Gastroesophageal sphincter (tissue), 4 donors: ENCODE results near the gene DGLUCY. TPM values are rescaled to one million over a fixed set of nuclear protein-coding genes. Genes with fewer than 3 reads are reported as not detected.
"Not testable (repeated sequence)": the region's sequence is repeated elsewhere in the genome, so short reads cannot be mapped to it uniquely, and the experiment has no call there.

Experiments used
- ATAC-seq: fragments of 150-250 bp; one replicate; pipeline ENCODE4 v1.9.1; 2016; ENCODE audit warnings: mild to moderate bottlenecking, moderate library complexity
- H3K27ac ChIP-seq, 4 donors: fragments of 200-600 bp; sonication (generic) in 3 of 4; 1 replicate in 3 of 4; 2 replicates in 1 of 4; pipeline ENCODE4 v1.5.1; 2016 to 2019
- H3K27me3 ChIP-seq: fragments of 200-600 bp; sonication (generic); one replicate; pipeline ENCODE4 v1.5.1; 2019
- H3K36me3 ChIP-seq, 2 donors: fragments of 200-600 bp; sonication (generic); one replicate each; pipeline ENCODE4 v1.5.1; 2019; ENCODE audit warnings: control low read depth in 1 of 2
- H3K4me1 ChIP-seq, 3 donors: fragments of 200-600 bp; sonication (generic); 1 replicate in 2 of 3; 2 replicates in 1 of 3; pipeline ENCODE4 v1.5.1; 2016 to 2019; ENCODE audit warnings: control low read depth in 2 of 3
- H3K4me3 ChIP-seq, 2 donors: fragments of 200-600 bp; sonication (generic); one replicate each; pipeline ENCODE4 v1.5.1; 2019; ENCODE audit warnings: mild to moderate bottlenecking in 1 of 2, moderate library complexity in 1 of 2
- H3K9me3 ChIP-seq, 3 donors: fragments of 200-600 bp; sonication (generic); one replicate each; pipeline ENCODE4 v1.5.1; 2017 to 2019; ENCODE audit warnings: control low read depth in 2 of 3
- EP300 ChIP-seq: sonication (generic); formaldehyde crosslinking; IDR thresholded peaks from one replicate; pipeline ENCODE4 v1.6.1; 2017; ENCODE audit warnings: antibody characterized with exemption, mild to moderate bottlenecking
- POLR2A ChIP-seq, 2 donors: fragments of 450-650 bp; IDR thresholded peaks; one replicate each; pipeline ENCODE4 v1.6.1; 2017; ENCODE audit warnings: antibody characterized with exemption in 2 of 2, mild to moderate bottlenecking in 2 of 2, moderate library complexity in 1 of 2
- POLR2AphosphoS5 ChIP-seq: sonication (generic); formaldehyde crosslinking; IDR thresholded peaks from one replicate; pipeline ENCODE4 v1.6.1; 2017; ENCODE audit warnings: antibody characterized with exemption
- WGBS, 2 donors: methylation state at CpG; one replicate each; pipeline ENCODE4 v1.1.5; 2018; ENCODE audit warnings: low coverage in 1 of 2; 5-methylcytosine and 5-hydroxymethylcytosine counted together
- total RNA-seq, 4 donors: library from RNA; depleted of rRNA; stranded (reverse); fragments of >200 nt; gene quantifications; one replicate each; pipeline ENCODE4 v1.1.0, GENCODE V29; 2016
- TF ChIP-seq, protein P1 (sequence below), 4 experiments: fragments of 200-600 bp in 2 of 4; fragments of 450-650 bp in 2 of 4; sonication (generic) in 1 of 4; IDR thresholded peaks; one replicate each; pipeline ENCODE4 v1.5.1; 2017 to 2019; ENCODE audit warnings: antibody characterized with exemption in 4 of 4, mild to moderate bottlenecking in 2 of 4, moderate library complexity in 2 of 4

DGLUCY gene
- total RNA-seq, 4 donors from 2014 or later = 52.8 to 118 (median 77.3) TPM

DNA sequence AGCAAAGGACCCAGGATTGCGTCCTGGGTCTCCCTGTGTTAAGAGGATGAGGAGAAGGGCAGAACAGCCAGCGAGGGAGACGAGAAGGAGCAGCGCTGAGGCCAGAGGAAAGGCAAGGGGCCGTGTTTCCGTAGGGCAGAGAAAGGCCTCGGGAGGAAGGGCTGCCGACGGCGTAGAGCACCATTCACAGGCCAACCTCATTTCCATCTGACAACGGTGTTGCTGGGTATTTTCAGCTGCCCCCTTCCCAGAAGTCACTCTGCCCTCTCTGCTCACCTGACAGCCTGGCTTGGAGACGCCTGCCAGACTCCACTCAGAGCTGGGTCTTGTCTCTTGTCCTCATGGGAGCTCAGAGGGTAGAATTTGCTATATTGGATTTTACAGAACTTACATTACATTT lies 79.2 kb downstream of the DGLUCY start:
- TF ChIP-seq EP300 = no peak
- H3K27me3 ChIP-seq = no peaks in the 10 kb centered on the region
- H3K36me3 ChIP-seq = peaks cover 0 to 95% of the 10 kb centered on the region in 2 donors
- ATAC-seq = no peak
- no peak overlapping the region for H3K4me3 ChIP-seq
- WGBS, 2 donors = 85 to 92% methylated on average over 8 to 12 of the region's 12 CpGs
- H3K27ac ChIP-seq = no peak overlapping the region
- H3K4me1 ChIP-seq = no peaks in the 10 kb centered on the region
- no peaks in the 10 kb centered on the region for H3K9me3 ChIP-seq

DNA sequence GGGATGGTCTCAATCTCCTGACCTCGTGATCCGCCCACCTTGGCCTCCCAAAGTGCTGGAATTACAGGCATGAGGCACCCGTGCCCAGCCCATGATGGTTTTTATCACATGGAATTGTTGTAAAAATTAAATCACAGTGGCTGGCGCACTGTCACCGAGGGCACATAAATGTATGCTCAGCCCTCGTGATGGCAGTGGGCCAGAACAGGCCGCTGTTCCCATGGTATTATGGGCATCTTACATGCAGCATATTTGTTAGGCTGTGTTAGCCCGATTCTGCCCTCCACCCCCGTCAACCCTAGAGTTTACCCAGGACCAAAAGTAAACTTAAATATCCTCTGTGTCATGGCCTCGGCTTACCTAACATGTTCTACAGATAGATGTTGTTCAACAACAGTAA lies 82.0 kb downstream of the DGLUCY start:
- Histone ChIP-seq H3K36me3 (peaks cover 0 to 97% of the 10 kb centered on the region in 2 donors), H3K4me1 (no peaks in the 10 kb centered on the region), H3K9me3 (no peaks in the 10 kb centered on the region), H3K27me3 (no peaks in the 10 kb centered on the region), H3K27ac (no peak overlapping the region), H3K4me3 (no peak overlapping the region)
- 98 to 100% methylated on average over 3 to 5 of the region's 10 CpGs for WGBS, 2 donors
- no peak for ATAC-seq
- TF ChIP-seq EP300 = no peak
- no peak for TF ChIP-seq POLR2AphosphoS5
- TF ChIP-seq POLR2A (IDR thresholded peaks at IDR 0.05) = no peak
- TF ChIP-seq, protein P1, sequence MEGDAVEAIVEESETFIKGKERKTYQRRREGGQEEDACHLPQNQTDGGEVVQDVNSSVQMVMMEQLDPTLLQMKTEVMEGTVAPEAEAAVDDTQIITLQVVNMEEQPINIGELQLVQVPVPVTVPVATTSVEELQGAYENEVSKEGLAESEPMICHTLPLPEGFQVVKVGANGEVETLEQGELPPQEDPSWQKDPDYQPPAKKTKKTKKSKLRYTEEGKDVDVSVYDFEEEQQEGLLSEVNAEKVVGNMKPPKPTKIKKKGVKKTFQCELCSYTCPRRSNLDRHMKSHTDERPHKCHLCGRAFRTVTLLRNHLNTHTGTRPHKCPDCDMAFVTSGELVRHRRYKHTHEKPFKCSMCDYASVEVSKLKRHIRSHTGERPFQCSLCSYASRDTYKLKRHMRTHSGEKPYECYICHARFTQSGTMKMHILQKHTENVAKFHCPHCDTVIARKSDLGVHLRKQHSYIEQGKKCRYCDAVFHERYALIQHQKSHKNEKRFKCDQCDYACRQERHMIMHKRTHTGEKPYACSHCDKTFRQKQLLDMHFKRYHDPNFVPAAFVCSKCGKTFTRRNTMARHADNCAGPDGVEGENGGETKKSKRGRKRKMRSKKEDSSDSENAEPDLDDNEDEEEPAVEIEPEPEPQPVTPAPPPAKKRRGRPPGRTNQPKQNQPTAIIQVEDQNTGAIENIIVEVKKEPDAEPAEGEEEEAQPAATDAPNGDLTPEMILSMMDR (IDR thresholded peaks at IDR 0.05) = no peak

DNA sequence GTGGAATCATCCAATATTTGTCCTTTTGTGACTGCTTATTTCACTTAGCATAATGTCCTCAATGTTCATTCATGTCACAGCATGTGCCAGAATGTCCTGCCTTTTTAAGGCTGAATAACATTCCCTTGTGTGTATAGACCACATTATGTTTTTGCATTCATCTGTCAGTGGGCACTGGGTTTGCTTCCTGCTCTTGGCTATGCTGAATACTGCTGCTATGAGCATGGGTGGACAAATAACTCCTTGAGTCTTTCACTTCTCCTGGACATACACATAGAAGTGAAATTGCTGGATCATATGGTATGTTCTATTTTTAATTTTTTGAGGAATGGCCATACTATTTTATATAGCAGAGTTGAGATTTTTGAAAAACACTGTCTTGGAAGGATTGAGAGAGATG lies 83.8 kb downstream of the DGLUCY start:
- no peak overlapping the region for H3K4me3 ChIP-seq
- peaks cover 0 to 5% (median 0%) of the 10 kb centered on the region in 3 donors for H3K4me1 ChIP-seq
- H3K27ac ChIP-seq = no peak overlapping the region
- no peaks in the 10 kb centered on the region for H3K27me3 ChIP-seq
- peaks cover 0 to 97% of the 10 kb centered on the region in 2 donors for H3K36me3 ChIP-seq
- ATAC-seq = no peak
- no peaks in the 10 kb centered on the region for H3K9me3 ChIP-seq
- no peak for TF ChIP-seq POLR2AphosphoS5
- TF ChIP-seq POLR2A (IDR thresholded peaks at IDR 0.05) = no peak
- TF ChIP-seq, protein P1 (IDR thresholded peaks at IDR 0.05) = no peak
- no peak for TF ChIP-seq EP300

DNA sequence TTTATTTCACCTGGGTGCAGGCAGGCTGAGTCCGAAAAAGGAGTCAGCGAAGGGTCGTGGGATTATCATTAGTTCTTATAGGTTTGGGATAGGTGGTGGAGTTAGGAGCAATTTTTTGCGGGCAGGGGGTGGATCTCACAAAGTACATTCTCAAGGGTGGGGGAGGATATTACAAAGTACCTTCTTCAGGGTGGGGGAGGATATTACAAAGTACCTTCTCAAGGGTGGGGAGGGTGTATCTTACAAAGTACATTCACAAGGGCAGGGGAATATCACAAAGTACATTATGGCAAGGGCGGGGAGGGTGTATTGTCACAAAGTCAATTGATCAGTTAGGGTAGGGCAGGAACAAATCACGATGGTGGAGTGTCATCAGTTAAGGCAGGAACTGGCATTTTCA lies 86.9 kb downstream of the DGLUCY start:
- peaks cover 0 to 100% of the 10 kb centered on the region in 2 donors for H3K36me3 ChIP-seq
- H3K9me3 ChIP-seq, ATAC-seq, H3K27ac ChIP-seq, H3K4me1 ChIP-seq, H3K27me3 ChIP-seq, H3K4me3 ChIP-seq: not testable (repeated sequence)
- 90 to 100% methylated on average over 2 to 5 of the region's 6 CpGs for WGBS, 2 donors

DNA sequence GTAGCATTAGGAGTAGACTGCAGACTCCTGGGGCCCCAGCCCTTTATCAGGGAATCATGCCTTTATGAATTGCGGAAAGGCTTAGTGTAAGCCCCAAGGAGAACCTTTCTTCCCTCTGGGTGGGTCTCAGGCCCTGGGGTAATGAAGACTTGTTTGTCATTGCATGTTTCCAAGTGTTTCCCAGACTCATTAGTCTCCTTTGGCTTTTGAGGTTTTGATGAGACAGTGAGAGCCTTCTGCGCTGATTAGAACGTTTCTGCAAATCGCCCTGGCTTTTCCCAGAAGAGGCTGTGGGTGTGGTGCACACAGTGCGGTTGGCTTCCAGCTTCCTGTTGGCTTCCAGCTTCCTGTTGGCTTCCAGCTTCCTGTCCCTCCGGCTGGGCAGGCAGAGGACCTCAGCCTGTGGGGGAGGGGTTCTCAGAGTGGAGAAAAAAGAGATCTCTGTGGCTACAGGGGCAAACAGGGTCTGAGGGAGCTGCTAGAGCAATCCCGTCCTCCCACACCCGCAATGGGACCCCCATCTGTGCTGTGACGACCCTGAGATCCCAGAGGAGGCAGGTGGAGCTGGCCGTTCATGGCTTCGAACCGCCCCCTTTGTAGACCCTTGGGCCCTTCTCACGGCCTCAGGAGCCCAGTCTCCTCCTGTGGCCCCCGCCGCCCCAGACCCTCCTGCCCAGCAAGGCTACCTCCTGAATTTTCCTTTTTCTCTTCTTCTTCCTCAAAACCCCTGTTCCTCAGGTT lies 88.5 kb downstream of the DGLUCY start:
- 68% methylated on average over 10 of the region's 15 CpGs; no CpG with 5 or more reads in 1 of the 2 donors for WGBS, 2 donors
- peak; percentile 37 for TF ChIP-seq POLR2AphosphoS5
- no peak for TF ChIP-seq EP300
- H3K9me3 ChIP-seq = no peaks in the 10 kb centered on the region
- H3K4me3 ChIP-seq = no peak overlapping the region
- peak; percentile 73 for ATAC-seq
- H3K27me3 ChIP-seq = no peaks in the 10 kb centered on the region
- peak overlapping the region in 3 of 4 donors; percentile 42 to 59 (median 54) for H3K27ac ChIP-seq
- H3K4me1 ChIP-seq = peaks cover 0 to 5% (median 0%) of the 10 kb centered on the region in 3 donors
- H3K36me3 ChIP-seq = peaks cover 0 to 100% of the 10 kb centered on the region in 2 donors

DNA sequence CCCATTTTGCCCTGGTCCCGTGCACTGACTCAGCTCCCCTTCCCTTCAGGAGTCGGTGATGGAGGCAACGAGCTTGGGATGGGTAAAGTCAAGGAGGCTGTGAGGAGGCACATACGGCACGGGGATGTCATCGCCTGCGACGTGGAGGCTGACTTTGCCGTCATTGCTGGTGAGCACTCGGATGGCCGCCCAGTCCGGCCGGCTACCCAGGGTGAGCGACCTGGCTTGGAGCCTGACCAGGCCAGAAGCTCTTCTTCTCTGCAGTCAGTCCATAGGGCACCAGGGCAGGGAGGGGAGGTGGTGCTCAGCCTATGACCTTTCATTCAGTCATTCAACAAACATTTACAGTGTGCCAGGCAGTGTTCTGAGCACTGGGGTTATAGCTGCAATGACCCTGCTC lies 90.8 kb downstream of the DGLUCY start:
- TF ChIP-seq, protein P1 (IDR thresholded peaks at IDR 0.05) = no peak
- no peak for TF ChIP-seq EP300
- no peak for TF ChIP-seq POLR2AphosphoS5
- no peak for TF ChIP-seq POLR2A (IDR thresholded peaks at IDR 0.05)
- Histone ChIP-seq H3K27me3 (no peaks in the 10 kb centered on the region), H3K27ac (no peak overlapping the region), H3K36me3 (peaks cover 0 to 99% of the 10 kb centered on the region in 2 donors), H3K9me3 (no peaks in the 10 kb centered on the region), H3K4me1 (peaks cover 0 to 5% (median 0%) of the 10 kb centered on the region in 3 donors), H3K4me3 (no peak overlapping the region)
- ATAC-seq = no peak
- 100% methylated on average over 3 of the region's 14 CpGs; no CpG with 5 or more reads in 1 of the 2 donors for WGBS, 2 donors
